Transverse colon (tissue), 4 donors: Measurements from ENCODE around the gene MOBP. TPM values are rescaled to one million over a fixed set of nuclear protein-coding genes. Genes with fewer than 3 reads are reported as not detected.

Experiments
- DNase-seq: peaks from one replicate; pipeline ENCODE4 v3.0.0-alpha.2; 2019
- H3K27ac ChIP-seq, 4 donors: fragments of 200-600 bp; sonication (generic); 2 replicates each; pipeline ENCODE4 v1.5.1; 2016 to 2018; ENCODE audit warnings: inconsistent platforms in 4 of 4
- H3K27me3 ChIP-seq: fragments of 200-600 bp; sonication (generic); 2 replicates; pipeline ENCODE4 v1.5.1; 2017; ENCODE audit warnings: inconsistent platforms
- H3K36me3 ChIP-seq, 4 donors: fragments of 200-600 bp; sonication (generic); 2 replicates each; pipeline ENCODE4 v1.5.1; 2017 to 2019; ENCODE audit warnings: inconsistent platforms in 4 of 4
- H3K4me1 ChIP-seq, 4 donors: fragments of 200-600 bp; sonication (generic); 2 replicates each; pipeline ENCODE4 v1.5.1; 2017 to 2020; ENCODE audit warnings: inconsistent platforms in 4 of 4
- H3K4me3 ChIP-seq, 4 donors: fragments of 200-600 bp; sonication (generic); 1 replicate in 1 of 4; 2 replicates in 3 of 4; pipeline versions ENCODE4 v1.5.1 to v1.6.1; 2017 to 2019; ENCODE audit warnings: inconsistent platforms in 4 of 4
- H3K9me3 ChIP-seq, 2 donors: fragments of 200-600 bp; sonication (generic); 2 replicates each; pipeline ENCODE4 v1.5.1; 2017 to 2019; ENCODE audit warnings: inconsistent platforms in 2 of 2
- CTCF ChIP-seq, 5 experiments: fragments of 200-600 bp in 3 of 5; fragments of 450-650 bp in 2 of 5; sonication (generic) in 3 of 5; IDR thresholded peaks; 1 replicate in 2 of 5; 2 replicates in 3 of 5; pipeline ENCODE4 v1.5.1; 2016 to 2017; ENCODE audit warnings: antibody characterized with exemption in 5 of 5, inconsistent platforms in 3 of 5, mild to moderate bottlenecking in 2 of 5, moderate library complexity in 1 of 5
- EP300 ChIP-seq: sonication (generic); formaldehyde crosslinking; IDR thresholded peaks from one replicate; pipeline ENCODE4 v1.6.1; 2017; ENCODE audit warnings: antibody characterized with exemption, low read depth
- POLR2A ChIP-seq: fragments of 450-650 bp; IDR thresholded peaks from one replicate; pipeline ENCODE4 v1.6.1; 2016; ENCODE audit warnings: antibody characterized with exemption, mild to moderate bottlenecking, moderate library complexity
- POLR2AphosphoS5 ChIP-seq, 3 donors: sonication (generic); formaldehyde crosslinking; IDR thresholded peaks; one replicate each; pipeline ENCODE4 v1.6.1; 2016; ENCODE audit warnings: antibody characterized with exemption in 3 of 3
- WGBS, 2 donors: methylation state at CpG; one replicate each; pipeline ENCODE4 v1.1.5; 2018; ENCODE audit warnings: low coverage in 1 of 2; 5-methylcytosine and 5-hydroxymethylcytosine counted together
- in situ Hi-C, 4 donors: fragments of 200-750 bp; cut with MboI; loops; one replicate each; pipeline versions ENCODE4 v1.15.0 to v1.15.1; 2017; ENCODE audit warnings: low sequenced_read_pairs in 3 of 4, low pct_ligation_motif_present in 1 of 4, low pct_unique_long_range_greater_than_20kb in 1 of 4
- intact Hi-C: fragments of 100-400 bp; cut with DNase I; formaldehyde crosslinking; loops from one replicate; pipeline ENCODE4 v1.15.1; 2023; ENCODE audit warnings: low total_unique reads
- total RNA-seq, 4 donors: library from RNA; depleted of rRNA; stranded (reverse); fragments of >200 nt; gene quantifications; one replicate each; pipeline ENCODE4 v1.1.0, GENCODE V29; 2016

The MOBP gene
- total RNA-seq, 4 donors from 2014 or later = 0.27 to 5.2 (median 1.3) TPM; not detected in 1

- peak; percentile 20 for DNase-seq
- Histone ChIP-seq H3K36me3 (no peaks in the 10 kb centered on the region), H3K9me3 (no peaks in the 10 kb centered on the region), H3K27ac (peak overlapping the region in 2 of 4 donors; percentile 50 to 62), H3K27me3 (peaks cover 12% of the 10 kb centered on the region), H3K4me3 (peak overlapping the region in 3 of 4 donors; percentile 25 to 38 (median 35)), H3K4me1 (peaks cover 0 to 10% (median 4%) of the 10 kb centered on the region in 4 donors)
- in situ Hi-C loops = loop anchor here in 1 of 4 donors (10.0 kb wide), 1 partner anchor 57 kb away; no protein-coding TSS in a partner anchor
- TF ChIP-seq POLR2AphosphoS5 (IDR thresholded peaks at IDR 0.05) = no peak
- no peak for TF ChIP-seq CTCF (IDR thresholded peaks at IDR 0.05)
- TF ChIP-seq EP300 = no peak
- TF ChIP-seq POLR2A = no peak
- WGBS, 2 donors = 48% methylated on average over 53 of the region's 53 CpGs; no CpG with 5 or more reads in 1 of the 2 donors
- intact Hi-C loops = no loop called here
Measured at GRCh38 chr3:39501968-39502837, 34.7 kb downstream of the MOBP start.

- Histone ChIP-seq H3K27ac (peak overlapping the region in 2 of 4 donors; percentile 50 to 62), H3K27me3 (peaks cover 12% of the 10 kb centered on the region), H3K9me3 (no peaks in the 10 kb centered on the region), H3K4me3 (peak overlapping the region in 3 of 4 donors; percentile 25 to 38 (median 35)), H3K4me1 (peaks cover 0 to 7% (median 3%) of the 10 kb centered on the region in 4 donors), H3K36me3 (no peaks in the 10 kb centered on the region)
- TF ChIP-seq EP300 (no peak), POLR2A (no peak), CTCF (IDR thresholded peaks at IDR 0.05) (no peak), POLR2AphosphoS5 (IDR thresholded peaks at IDR 0.05) (no peak)
- in situ Hi-C loops = loop anchor here in 1 of 4 donors (10.0 kb wide), 1 partner anchor 58 kb away; no protein-coding TSS in a partner anchor
- DNase-seq = no peak
- intact Hi-C loops = no loop called here
- 40 to 86% methylated on average over 1 to 4 of the region's 4 CpGs for WGBS, 2 donors
Measured at GRCh38 chr3:39502838-39503145, 35.3 kb downstream of the MOBP start.

DNA sequence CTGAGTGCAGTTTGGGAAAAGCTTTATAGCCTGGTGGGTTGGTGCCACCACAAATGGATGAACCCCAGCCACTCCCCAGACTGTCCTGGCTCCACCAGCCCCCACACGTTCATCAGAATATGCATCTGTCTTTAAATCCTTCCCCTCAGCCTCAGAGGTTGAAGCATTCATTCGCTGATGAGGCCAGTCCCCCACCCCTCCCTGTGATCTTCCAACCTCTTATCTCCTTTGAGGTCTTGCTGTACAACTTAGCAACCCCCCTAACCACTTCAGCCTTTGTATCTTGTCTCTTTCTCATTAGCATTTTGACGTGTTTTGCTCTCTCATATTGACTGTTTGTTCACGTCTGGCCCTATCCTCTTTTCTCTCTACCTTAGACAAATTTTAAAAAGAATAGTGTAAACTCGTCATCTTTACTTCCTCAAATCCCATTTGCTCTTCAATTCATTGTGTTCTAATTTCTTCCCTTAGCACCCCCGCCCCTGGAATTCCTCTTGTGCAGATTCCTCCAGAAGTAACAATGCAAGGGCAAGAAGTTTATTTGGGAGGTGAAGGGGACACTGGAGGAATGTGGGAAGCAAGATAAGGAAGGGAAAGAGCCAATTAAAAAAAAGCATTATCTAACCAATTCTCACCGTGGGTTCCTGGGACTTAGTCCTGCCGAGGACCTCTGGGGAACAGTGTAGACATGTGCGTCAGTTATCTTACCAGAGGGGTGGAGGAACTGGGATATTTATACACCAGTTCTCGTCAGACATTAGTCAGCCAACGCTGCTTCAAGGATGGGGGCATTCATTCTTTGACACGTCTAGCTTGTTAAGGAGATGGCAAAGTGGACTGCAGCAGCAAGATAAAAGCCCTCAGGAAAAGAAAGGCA is 38.6 kb downstream of the MOBP start:
- no peak for TF ChIP-seq EP300
- no peak for TF ChIP-seq POLR2AphosphoS5 (IDR thresholded peaks at IDR 0.05)
- TF ChIP-seq CTCF (IDR thresholded peaks at IDR 0.05) = no peak
- TF ChIP-seq POLR2A = no peak
- in situ Hi-C loops = loop anchor here in 1 of 4 donors (10.0 kb wide), 1 partner anchor 61 kb away; no protein-coding TSS in a partner anchor
- intact Hi-C loops = no loop called here

GRCh38 chr3:39506863-39507262 is 39.4 kb downstream of the MOBP start:
- Histone ChIP-seq H3K4me1 (no peaks in the 10 kb centered on the region), H3K9me3 (no peaks in the 10 kb centered on the region), H3K4me3 (no peak overlapping the region), H3K36me3 (no peaks in the 10 kb centered on the region), H3K27me3 (peaks cover 12% of the 10 kb centered on the region), H3K27ac (no peak overlapping the region)
- TF ChIP-seq POLR2A = no peak
- TF ChIP-seq POLR2AphosphoS5 (IDR thresholded peaks at IDR 0.05) = no peak
- no peak for TF ChIP-seq EP300
- no peak for TF ChIP-seq CTCF (IDR thresholded peaks at IDR 0.05)
- WGBS, 2 donors = 48 to 60% methylated on average over 1 of the region's 1 CpG
- in situ Hi-C loops (loop anchor here in 1 of 4 donors (10.0 kb wide), 1 partner anchor 62 kb away; no protein-coding TSS in a partner anchor), intact Hi-C loops (no loop called here)
- DNase-seq = no peak

More for the DNA sequence above, 38.6 kb downstream of the MOBP start:
- Histone ChIP-seq H3K9me3 (no peaks in the 10 kb centered on the region), H3K4me1 (no peaks in the 10 kb centered on the region), H3K27ac (no peak overlapping the region), H3K36me3 (no peaks in the 10 kb centered on the region), H3K4me3 (no peak overlapping the region), H3K27me3 (peaks cover 12% of the 10 kb centered on the region)
- WGBS, 2 donors = 61 to 70% methylated on average over 11 to 12 of the region's 12 CpGs
- DNase-seq = no peak
